Raji (cell line): ENCODE measurements around the gene GRIK5.

Source experiments
- POLR2A ChIP-seq: IDR thresholded peaks from 2 replicates; pipeline ENCODE4 v1.6.1; 2011; ENCODE audit warnings: low read depth, low read length, control low read depth; ENCODE audit not compliant: insufficient read depth

GRIK5 gene

DNA sequence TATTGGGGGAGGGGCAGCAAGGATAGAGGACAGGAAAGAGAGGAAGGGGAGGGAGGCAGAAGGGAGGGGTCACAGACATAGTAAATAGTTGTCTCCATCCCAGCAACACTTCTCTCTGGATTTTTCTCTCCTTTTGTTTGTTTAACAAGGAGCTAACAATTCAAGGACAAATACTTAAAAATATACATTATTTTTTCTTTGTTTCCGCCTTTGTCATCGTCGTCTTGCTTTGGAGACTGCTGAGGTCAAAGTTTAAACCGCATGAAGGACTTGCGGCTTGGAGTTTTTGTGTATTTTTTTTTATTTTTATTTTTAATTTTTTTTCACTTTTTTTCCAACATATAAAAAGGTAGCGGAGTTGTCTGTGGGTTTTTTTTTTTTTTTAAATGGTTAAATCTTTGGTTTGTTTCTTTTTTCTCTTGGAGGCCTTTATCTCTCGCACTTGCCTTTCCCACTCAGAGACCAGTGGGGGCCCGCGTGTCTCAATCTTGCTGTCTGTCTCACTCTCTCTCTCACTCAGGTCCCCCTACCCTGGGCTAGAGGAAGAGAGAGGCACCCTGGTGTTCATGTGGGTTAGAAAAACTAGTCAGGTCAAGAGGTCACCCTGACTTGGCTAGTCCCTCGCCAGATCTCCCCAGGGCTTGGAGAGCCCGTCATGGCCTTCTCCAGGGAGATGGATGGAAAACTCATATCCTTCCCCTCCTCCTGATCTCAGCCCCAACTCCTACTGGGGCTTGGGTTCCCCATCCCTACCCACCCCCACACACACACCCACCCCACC, 17.0 kb upstream of the GRIK5 start:
- TF ChIP-seq POLR2A = no peak

DNA sequence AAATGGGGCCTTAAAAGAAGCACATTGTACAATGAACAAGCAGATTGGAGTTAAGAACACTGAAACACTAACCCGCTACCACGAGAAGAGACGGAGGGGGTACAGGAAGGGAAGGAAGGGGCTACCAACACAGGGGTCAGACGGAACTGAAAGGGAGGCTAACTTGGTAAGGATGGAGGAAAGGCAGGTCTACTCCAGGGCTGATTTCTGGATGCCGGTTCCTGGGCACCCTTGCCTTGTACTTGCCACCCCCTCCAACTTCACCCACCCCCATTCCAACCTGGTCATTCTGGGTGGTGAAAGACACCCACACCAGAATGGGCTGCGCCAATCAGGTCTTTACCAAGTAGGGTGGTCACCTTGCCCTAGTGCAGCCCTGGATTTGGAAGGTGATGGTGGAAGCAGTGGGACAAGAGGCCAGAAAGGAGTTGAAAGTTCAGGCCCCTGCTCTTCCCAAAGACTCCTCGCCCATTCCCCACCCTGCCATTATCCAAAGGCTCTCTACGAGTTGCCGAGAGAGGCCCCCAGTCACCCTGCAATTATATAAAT, 16.3 kb upstream of the GRIK5 start:
- TF ChIP-seq POLR2A = peak; percentile 50

DNA sequence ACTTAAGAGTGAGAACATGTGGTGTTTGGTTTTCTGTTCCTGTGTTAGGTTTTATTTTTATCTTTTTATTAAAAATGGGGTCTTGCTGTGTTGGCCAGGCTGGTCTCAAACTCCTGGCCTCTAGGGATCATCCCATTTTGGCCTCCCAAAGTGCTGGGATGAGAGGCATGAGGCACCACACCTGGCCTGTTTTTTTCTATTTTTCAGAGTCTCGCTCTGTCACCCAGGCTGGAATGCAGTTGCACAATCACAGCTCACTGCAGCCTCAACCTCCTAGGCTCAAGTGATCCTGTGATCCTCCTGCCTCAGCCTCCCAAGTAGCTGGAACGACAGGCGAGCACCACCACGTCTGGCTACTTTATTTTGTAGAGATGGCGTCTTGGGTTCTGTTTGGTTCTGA, 13.5 kb upstream of the GRIK5 start:
- no peak for TF ChIP-seq POLR2A

DNA sequence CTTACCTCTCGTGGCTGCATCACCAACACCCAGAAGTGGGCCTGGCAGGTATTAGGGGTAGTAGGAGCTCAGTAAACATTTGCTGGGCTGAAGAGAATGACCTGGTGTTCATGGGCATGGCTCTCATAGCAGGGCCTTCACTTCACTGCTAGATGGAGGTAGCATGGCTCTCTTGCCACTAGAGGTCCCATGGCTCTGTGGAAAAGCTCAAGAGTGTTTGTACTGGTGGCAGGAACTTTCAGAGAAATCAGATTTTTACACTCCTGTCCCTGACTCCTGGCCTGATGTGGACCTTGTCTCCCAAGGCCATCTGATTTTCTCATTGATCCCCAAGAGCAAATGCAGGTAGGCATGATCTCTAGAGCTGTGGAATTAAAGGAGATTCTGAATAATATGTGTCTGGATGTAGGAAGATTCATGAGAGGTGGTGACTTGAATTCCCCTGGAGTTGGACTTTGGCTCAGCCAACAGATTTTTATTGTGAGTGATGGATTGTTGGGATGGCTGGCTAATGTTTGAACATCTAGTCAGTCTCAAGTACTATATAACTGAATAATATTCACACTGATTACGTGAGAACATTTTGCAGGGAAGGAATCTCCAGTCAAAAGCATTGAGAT, 11.7 kb upstream of the GRIK5 start:
- TF ChIP-seq POLR2A = no peak

DNA sequence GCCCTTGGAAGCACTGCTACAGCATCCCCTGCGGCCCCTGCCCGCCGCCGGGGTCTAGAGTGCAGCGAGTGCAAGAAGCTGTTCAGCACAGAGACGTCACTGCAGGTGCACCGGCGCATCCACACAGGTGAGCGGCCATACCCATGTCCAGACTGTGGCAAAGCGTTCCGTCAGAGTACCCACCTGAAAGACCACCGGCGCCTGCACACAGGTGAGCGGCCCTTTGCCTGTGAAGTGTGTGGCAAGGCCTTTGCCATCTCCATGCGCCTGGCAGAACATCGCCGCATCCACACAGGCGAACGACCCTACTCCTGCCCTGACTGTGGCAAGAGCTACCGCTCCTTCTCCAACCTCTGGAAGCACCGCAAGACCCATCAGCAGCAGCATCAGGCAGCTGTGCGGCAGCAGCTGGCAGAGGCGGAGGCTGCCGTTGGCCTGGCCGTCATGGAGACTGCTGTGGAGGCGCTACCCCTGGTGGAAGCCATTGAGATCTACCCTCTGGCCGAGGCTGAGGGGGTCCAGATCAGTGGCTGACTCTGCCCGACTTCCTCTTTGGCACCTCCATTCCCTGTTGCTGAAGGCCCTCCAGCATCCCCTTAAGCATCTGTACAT, 10.9 kb upstream of the GRIK5 start:
- no peak for TF ChIP-seq POLR2A

DNA sequence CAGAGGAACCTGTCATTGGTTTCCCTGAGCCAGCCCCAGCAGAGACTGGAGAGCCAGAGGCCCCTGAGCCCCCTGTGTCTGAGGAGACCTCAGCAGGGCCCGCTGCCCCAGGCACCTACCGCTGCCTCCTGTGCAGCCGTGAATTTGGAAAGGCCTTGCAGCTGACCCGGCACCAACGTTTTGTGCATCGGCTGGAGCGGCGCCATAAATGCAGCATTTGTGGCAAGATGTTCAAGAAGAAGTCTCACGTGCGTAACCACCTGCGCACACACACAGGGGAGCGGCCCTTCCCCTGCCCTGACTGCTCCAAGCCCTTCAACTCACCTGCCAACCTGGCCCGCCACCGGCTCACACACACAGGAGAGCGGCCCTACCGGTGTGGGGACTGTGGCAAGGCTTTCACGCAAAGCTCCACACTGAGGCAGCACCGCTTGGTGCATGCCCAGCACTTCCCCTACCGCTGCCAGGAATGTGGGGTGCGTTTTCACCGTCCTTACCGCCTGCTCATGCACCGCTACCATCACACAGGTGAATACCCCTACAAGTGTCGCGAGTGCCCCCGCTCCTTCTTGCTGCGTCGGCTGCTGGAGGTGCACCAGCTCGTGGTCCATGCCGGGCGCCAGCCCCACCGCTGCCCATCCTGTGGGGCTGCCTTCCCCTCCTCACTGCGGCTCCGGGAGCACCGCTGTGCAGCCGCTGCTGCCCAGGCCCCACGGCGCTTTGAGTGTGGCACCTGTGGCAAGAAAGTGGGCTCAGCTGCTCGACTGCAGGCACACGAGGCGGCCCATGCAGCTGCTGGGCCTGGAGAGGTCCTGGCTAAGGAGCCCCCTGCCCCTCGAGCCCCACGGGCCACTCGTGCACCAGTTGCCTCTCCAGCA, 10.1 kb upstream of the GRIK5 start:
- no peak for TF ChIP-seq POLR2A

DNA sequence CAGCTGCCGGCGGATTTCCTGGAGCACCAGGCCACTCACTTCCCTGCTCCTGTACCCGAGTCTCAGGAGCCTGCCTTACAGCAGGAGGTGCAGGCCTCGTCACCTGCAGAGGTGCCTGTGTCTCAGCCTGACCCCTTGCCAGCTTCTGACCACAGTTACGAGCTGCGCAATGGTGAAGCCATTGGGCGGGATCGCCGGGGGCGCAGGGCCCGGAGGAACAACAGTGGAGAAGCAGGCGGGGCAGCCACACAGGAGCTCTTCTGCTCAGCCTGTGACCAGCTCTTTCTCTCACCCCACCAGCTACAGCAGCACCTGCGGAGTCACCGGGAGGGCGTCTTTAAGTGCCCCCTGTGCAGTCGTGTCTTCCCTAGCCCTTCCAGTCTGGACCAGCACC, 9.3 kb upstream of the GRIK5 start:
- TF ChIP-seq POLR2A = no peak

DNA sequence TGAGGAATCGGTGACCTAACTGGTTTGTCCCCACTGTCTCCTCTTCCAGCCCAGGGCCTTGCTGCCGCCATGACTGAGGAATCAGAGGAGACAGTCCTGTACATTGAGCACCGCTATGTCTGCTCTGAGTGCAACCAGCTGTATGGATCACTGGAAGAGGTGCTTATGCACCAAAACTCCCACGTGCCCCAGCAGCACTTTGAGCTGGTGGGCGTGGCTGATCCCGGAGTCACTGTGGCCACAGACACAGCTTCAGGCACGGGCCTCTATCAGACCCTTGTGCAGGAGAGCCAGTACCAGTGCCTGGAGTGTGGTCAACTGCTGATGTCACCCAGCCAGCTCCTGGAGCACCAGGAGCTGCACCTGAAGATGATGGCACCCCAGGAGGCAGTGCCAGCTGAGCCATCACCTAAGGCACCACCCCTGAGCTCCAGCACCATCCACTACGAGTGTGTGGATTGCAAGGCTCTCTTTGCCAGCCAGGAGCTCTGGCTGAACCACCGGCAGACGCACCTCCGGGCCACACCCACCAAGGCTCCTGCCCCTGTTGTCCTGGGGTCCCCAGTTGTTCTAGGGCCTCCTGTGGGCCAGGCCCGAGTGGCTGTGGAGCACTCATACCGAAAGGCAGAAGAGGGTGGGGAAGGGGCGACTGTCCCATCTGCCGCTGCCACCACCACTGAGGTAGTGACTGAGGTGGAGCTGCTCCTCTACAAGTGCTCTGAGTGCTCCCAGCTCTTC, 8.7 kb upstream of the GRIK5 start:
- TF ChIP-seq POLR2A = no peak

DNA sequence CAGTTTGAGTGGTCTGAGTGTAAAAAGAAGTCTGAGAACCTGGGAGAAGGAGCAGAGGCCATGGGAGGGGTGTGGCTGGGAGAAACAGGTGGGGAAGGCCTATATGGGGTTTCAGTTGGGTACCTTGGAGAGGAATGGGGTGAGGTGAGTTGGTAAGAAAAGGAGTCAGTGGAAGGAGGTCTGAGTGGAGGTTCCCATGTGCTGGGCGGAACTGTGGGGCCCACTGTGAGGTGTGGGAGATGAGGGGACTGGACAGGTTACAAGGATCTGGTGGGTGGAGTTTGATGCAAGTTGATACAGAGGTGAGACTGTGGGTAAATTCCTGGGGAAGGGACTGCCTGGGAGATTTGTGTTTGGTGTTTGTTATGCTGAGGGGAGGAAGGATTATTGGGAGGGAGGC, 8.1 kb upstream of the GRIK5 start:
- no peak for TF ChIP-seq POLR2A

DNA sequence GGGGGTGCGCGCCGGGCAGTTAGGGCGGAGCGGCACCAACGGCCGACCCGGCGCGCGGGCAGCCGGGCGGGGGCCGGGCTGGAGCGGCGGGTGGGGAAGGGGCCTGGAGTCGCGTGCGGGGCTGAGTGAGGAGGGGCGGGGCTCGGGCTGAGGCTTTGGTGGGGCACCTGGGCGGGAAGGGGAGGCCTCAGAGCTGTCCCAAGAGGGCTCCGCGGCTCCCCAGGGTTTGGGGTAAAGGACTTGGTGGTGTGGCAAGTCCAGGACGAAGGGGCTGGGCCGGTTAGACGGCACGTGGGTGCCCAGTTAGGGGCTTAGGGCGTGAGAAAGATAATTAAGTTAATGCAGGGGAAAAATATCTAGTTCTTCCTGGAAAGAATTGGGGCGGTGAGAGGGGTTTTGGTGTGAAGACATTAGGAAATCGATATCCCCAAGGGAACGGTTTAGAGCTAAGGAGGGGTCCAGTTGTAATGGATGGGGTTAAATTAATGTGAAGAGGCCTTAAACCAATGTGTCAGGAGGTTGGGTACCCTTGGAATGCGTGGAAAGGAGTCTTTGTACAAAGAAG, 6.5 kb upstream of the GRIK5 start:
- no peak for TF ChIP-seq POLR2A

DNA sequence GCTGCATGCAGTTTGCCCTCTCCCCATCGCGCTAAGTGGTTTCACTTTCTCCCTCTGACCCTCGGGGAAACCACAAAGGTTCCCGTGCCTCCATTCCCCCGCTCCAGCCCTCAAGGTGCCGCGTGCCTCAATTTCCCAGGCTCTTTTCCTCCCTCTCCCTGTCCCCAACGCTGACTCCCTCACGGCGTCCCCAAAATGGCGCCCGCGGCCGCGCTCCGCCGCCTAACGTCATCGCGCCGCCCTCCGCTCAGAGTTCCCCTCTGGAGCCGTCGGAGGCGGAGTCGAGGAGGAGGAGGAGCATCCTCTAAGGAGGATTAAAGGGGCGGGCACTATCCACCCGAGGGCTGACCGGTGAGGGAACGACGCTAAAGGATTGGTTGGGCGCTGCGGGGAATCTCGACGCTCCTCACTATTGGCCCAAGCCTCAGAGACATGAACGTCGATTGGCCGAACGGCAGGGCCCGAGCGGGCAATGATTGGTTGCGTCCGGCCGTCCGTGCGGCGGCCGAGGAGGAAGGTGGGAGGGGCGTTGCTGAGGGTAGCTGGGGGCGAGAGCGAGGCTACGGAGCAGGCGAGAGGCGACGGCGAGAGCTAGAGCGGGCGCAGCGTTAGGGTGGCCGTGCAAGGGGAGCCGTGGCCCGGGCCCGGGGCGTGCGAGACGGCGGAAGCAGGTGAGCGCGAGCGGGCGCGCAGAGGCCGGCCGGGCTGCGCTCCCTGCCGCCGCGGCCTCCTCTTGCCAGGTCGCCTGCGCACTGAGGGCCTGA, 5.8 kb upstream of the GRIK5 start, which contains the start of gene ZNF574:
Gene ZNF574, plus strand, starts transcription at position 551 of the 764 bp plus-strand sequence. CDS start 2,441 bp downstream, outside the sequence.
- TF ChIP-seq POLR2A = peak; percentile 79

DNA sequence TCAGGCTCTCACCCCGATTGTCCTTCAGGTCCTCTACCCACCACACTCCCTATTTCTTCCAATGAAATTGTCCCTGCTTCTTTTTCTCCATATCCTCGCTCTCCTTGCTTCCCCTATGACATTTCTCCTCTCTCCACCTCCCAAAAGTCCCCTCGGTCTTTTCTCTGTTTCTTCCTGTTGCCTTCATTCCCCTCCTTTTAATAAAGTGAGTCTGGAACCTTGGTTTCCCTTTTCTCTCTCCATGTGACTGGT, 5.3 kb upstream of the GRIK5 start:
- 0 out of 2 replicates have a peak, but pooled peaks have one; percentile 9 for TF ChIP-seq POLR2A
